Measurements from ENCODE around the gene CRCP. TPM values are rescaled to one million over a fixed set of nuclear protein-coding genes. Genes with fewer than 3 reads are reported as not detected.

Gene CRCP
- polyA plus RNA-seq, 1 donor (not counting 4 experiments of a cell fraction or from before 2014, with no cell fraction given): 25.4 TPM

DNA sequence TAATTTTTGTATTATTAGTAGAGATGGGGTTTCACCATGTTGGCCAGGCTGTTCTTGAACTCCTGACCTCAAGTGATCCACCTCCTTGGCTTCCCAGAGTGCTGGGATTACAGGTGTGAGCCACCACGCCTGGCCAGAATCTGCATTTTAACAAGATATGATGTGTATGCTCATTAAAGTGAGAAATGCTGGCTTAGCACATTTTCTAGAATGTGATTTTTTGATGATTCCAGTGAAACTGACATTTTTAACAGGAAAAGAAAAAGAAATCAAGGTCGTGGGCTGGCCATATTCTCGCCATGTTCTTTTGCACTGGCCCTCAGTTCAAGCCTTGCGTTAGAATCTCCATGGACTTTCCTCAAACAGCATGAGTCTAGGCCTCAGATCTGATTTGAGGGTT is 72.3 kb downstream of the CRCP start:
- no peak overlapping the region for H3K4me2 ChIP-seq (ENCODE audit: control insufficient read depth, extremely low read depth, insufficient read depth, low read depth, low read length)
- no peak overlapping the region for H3K9ac ChIP-seq (ENCODE audit: control insufficient read depth, extremely low read depth, insufficient read depth, low read length)
- TF ChIP-seq EZH2 (IDR thresholded peaks at IDR 0.05; ENCODE audit: low read length): no peak
- TF ChIP-seq, protein P1, sequence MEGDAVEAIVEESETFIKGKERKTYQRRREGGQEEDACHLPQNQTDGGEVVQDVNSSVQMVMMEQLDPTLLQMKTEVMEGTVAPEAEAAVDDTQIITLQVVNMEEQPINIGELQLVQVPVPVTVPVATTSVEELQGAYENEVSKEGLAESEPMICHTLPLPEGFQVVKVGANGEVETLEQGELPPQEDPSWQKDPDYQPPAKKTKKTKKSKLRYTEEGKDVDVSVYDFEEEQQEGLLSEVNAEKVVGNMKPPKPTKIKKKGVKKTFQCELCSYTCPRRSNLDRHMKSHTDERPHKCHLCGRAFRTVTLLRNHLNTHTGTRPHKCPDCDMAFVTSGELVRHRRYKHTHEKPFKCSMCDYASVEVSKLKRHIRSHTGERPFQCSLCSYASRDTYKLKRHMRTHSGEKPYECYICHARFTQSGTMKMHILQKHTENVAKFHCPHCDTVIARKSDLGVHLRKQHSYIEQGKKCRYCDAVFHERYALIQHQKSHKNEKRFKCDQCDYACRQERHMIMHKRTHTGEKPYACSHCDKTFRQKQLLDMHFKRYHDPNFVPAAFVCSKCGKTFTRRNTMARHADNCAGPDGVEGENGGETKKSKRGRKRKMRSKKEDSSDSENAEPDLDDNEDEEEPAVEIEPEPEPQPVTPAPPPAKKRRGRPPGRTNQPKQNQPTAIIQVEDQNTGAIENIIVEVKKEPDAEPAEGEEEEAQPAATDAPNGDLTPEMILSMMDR (optimal IDR thresholded peaks at IDR 0.05 in 1 of 3, IDR thresholded peaks at IDR 0.05 in 1 of 3, conservative IDR thresholded peaks at IDR 0.05 in 1 of 3; ENCODE audit: extremely low read depth in 1 of 3, insufficient read depth in 2 of 3, low read length in 3 of 3): no peak
- H3K4me1 ChIP-seq (ENCODE audit: control insufficient read depth, extremely low read depth, insufficient read depth, low read length): no peaks in the 10 kb centered on the region
- H3K9me1 ChIP-seq (ENCODE audit: control insufficient read depth, extremely low read depth, insufficient read depth, low read length): no peaks in the 10 kb centered on the region
- DNase-seq (ENCODE audit: low read depth, low spot score): no peak
- H3K27me3 ChIP-seq (ENCODE audit: control insufficient read depth, extremely low read depth, insufficient read depth, low read length): no peaks in the 10 kb centered on the region
- no peak overlapping the region for H3K4me3 ChIP-seq (ENCODE audit: control insufficient read depth in 2 of 3, extremely low read depth in 1 of 3, insufficient read depth in 2 of 3, low read depth in 1 of 3, low read length in 3 of 3)
- FAIRE-seq: no peak
- no peaks in the 10 kb centered on the region for H3K36me3 ChIP-seq (ENCODE audit: control insufficient read depth in 2 of 2, extremely low read depth in 1 of 2, insufficient read depth in 2 of 2, low read length in 2 of 2)
- dilution Hi-C loops (cut with MboI; ENCODE audit: extremely low pct_ligation_motif_present, low sequenced_read_pairs): no loop called here
- H2AFZ ChIP-seq (ENCODE audit: control insufficient read depth, low read length): no peak overlapping the region
- H3K9me3 ChIP-seq (ENCODE audit: control insufficient read depth, low read depth, low read length): no peaks in the 10 kb centered on the region
- H4K20me1 ChIP-seq (ENCODE audit: control insufficient read depth, extremely low read depth, insufficient read depth, low read length): no peaks in the 10 kb centered on the region
- H3K79me2 ChIP-seq (ENCODE audit: control insufficient read depth, insufficient read depth, low read length): no peaks in the 10 kb centered on the region
- no peak overlapping the region for H3K27ac ChIP-seq (ENCODE audit: control insufficient read depth, insufficient read depth, low read length)

DNA sequence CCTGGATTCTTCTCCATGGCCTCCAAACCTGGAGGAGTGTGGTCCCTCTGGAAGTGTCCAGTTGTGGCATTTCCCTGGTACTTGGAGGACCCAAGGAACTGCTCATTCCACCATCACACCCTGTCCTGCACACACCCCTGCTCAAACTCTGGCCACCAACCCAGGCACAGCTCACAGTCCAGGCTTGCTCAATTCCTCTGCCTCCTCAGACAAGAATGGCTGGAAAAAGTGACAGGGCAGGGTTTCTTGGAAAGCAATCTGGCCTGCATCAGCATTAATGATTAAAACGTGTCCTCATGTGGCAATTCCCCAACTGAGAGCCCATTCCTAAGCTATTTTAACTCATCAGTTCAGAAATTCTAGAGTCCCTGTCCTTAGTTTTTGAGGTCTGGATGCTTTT is 73.3 kb downstream of the CRCP start:
- Histone ChIP-seq H4K20me1 (ENCODE audit: control insufficient read depth, extremely low read depth, insufficient read depth, low read length) (no peaks in the 10 kb centered on the region), H3K27me3 (ENCODE audit: control insufficient read depth, extremely low read depth, insufficient read depth, low read length) (no peaks in the 10 kb centered on the region), H3K9me3 (ENCODE audit: control insufficient read depth, low read depth, low read length) (no peaks in the 10 kb centered on the region), H2AFZ (ENCODE audit: control insufficient read depth, low read length) (no peak overlapping the region), H3K9me1 (ENCODE audit: control insufficient read depth, extremely low read depth, insufficient read depth, low read length) (no peaks in the 10 kb centered on the region), H3K27ac (ENCODE audit: control insufficient read depth, insufficient read depth, low read length) (no peak overlapping the region), H3K4me3 (ENCODE audit: control insufficient read depth in 2 of 3, extremely low read depth in 1 of 3, insufficient read depth in 2 of 3, low read depth in 1 of 3, low read length in 3 of 3) (no peak overlapping the region), H3K4me2 (ENCODE audit: control insufficient read depth, extremely low read depth, insufficient read depth, low read depth, low read length) (no peak overlapping the region), H3K9ac (ENCODE audit: control insufficient read depth, extremely low read depth, insufficient read depth, low read length) (no peak overlapping the region), H3K79me2 (ENCODE audit: control insufficient read depth, insufficient read depth, low read length) (no peaks in the 10 kb centered on the region), H3K36me3 (ENCODE audit: control insufficient read depth in 2 of 2, extremely low read depth in 1 of 2, insufficient read depth in 2 of 2, low read length in 2 of 2) (no peaks in the 10 kb centered on the region), H3K4me1 (ENCODE audit: control insufficient read depth, extremely low read depth, insufficient read depth, low read length) (no peaks in the 10 kb centered on the region)
- TF ChIP-seq, protein P1 (optimal IDR thresholded peaks at IDR 0.05 in 1 of 3, IDR thresholded peaks at IDR 0.05 in 1 of 3, conservative IDR thresholded peaks at IDR 0.05 in 1 of 3; ENCODE audit: extremely low read depth in 1 of 3, insufficient read depth in 2 of 3, low read length in 3 of 3): no peak
- no peak for TF ChIP-seq EZH2 (IDR thresholded peaks at IDR 0.05; ENCODE audit: low read length)
- DNase-seq (ENCODE audit: low read depth, low spot score): no peak
- dilution Hi-C loops (cut with MboI; ENCODE audit: extremely low pct_ligation_motif_present, low sequenced_read_pairs): no loop called here
- no peak for FAIRE-seq

Data from keratinocyte (primary cell).